OCI-LY7 (cell line): ENCODE data around the gene AFF2. TPM values are rescaled to one million over a fixed set of nuclear protein-coding genes. Genes with fewer than 3 reads are reported as not detected.

Experiments used
- BruUV-seq: library from RNA; stranded (reverse); fragments of 400-500 nt; replicated peaks from 2 replicates; lab custom pipeline; 2021; lab: Mats Ljungman, UMichigan
- CTCF ChIA-PET: fragments of 300-600 bp; sonication (Branson Sonifier 250); formaldehyde crosslinking; loops from one replicate; lab custom pipeline; 2022; ENCODE audit warnings: antibody characterized with exemption; ENCODE audit not compliant: unreplicated experiment; lab: Charles Lee
- POLR2A ChIA-PET: fragments of 300-600 bp; sonication (Branson Sonifier 250); formaldehyde crosslinking; loops from one replicate; lab custom pipeline; 2022; ENCODE audit warnings: antibody characterized with exemption; lab: Charles Lee
- DNase-seq: peaks from one replicate; pipeline ENCODE4 v3.0.0-alpha.2; 2015; ENCODE audit warnings: low spot score
- H2AFZ ChIP-seq: fragments of 200-600 bp; sonication (generic), shearing (Covaris generic); 2 replicates; pipeline ENCODE4 v1.6.1; 2014; ENCODE audit warnings: mild to moderate bottlenecking, antibody characterized with exemption, low read length, moderate library complexity
- H3K27ac ChIP-seq: fragments of 200-600 bp; sonication (generic); 2 replicates; pipeline ENCODE4 v1.5.1; 2014; ENCODE audit warnings: mixed run types, low read depth, mild to moderate bottlenecking, moderate library complexity, low read length, inconsistent platforms; ENCODE audit not compliant: poor library complexity, severe bottlenecking
- H3K36me3 ChIP-seq: fragments of 200-600 bp; sonication (generic); 2 replicates; pipeline ENCODE4 v1.6.1; 2014; ENCODE audit warnings: mild to moderate bottlenecking, antibody characterized with exemption, low read length, moderate library complexity, mixed read lengths; ENCODE audit not compliant: insufficient read depth
- H3K4me1 ChIP-seq: fragments of 200-600 bp; sonication (generic); 2 replicates; pipeline ENCODE4 v1.5.1; 2014; ENCODE audit warnings: mild to moderate bottlenecking, low read length; ENCODE audit not compliant: insufficient read depth, poor library complexity, severe bottlenecking
- H3K4me2 ChIP-seq: fragments of 200-600 bp; sonication (generic); 2 replicates; pipeline ENCODE4 v1.6.1; 2014; ENCODE audit warnings: mild to moderate bottlenecking, low read length
- H3K4me3 ChIP-seq: fragments of 200-600 bp; sonication (generic); 2 replicates; pipeline ENCODE4 v1.5.1; 2014; ENCODE audit warnings: mild to moderate bottlenecking, low read depth, low read length; ENCODE audit not compliant: poor library complexity, severe bottlenecking
- H3K79me2 ChIP-seq: fragments of 200-600 bp; sonication (generic); 2 replicates; pipeline ENCODE4 v1.6.1; 2016; ENCODE audit warnings: low read depth, mild to moderate bottlenecking, low read length, moderate library complexity, mixed read lengths; ENCODE audit not compliant: insufficient read depth
- H3K9me2 ChIP-seq: fragments of 200-600 bp; sonication (generic); 2 replicates; pipeline ENCODE4 v1.6.1; 2016; ENCODE audit warnings: mild to moderate bottlenecking, low read length, mixed read lengths; ENCODE audit not compliant: insufficient read depth
- H3K9me3 ChIP-seq: fragments of 200-600 bp; sonication (generic); 2 replicates; pipeline ENCODE4 v1.6.1; 2014; ENCODE audit warnings: mild to moderate bottlenecking, mixed run types, low read length, mixed read lengths
- H4K20me1 ChIP-seq: fragments of 200-600 bp; sonication (generic); 2 replicates; pipeline ENCODE4 v1.6.1; 2014; ENCODE audit warnings: mild to moderate bottlenecking, antibody characterized with exemption, low read length, moderate library complexity, mixed read lengths; ENCODE audit not compliant: insufficient read depth
- CTCF ChIP-seq: fragments of 200-600 bp; sonication (generic); conservative IDR thresholded peaks from 2 replicates; pipeline ENCODE4 v1.5.1; 2014; ENCODE audit warnings: mild to moderate bottlenecking, antibody characterized with exemption, low read length, moderate library complexity, mixed read lengths
- EZH2phosphoT487 ChIP-seq: fragments of 200-600 bp; sonication (generic); IDR thresholded peaks from 2 replicates; pipeline ENCODE4 v1.6.1; 2018; ENCODE audit warnings: low read depth, borderline replicate concordance, mild to moderate bottlenecking, mixed run types, antibody characterized with exemption, low read length, moderate library complexity, mixed read lengths
- intact Hi-C: fragments of 100-400 bp; cut with micrococcal nuclease; formaldehyde crosslinking; loops from one replicate; pipeline ENCODE4 v1.10.0; 2022; ENCODE audit not compliant: unreplicated experiment
- total RNA-seq, 2 experiments: library from RNA; depleted of rRNA in 1 of 2; stranded (reverse); fragments of >200 nt in 1 of 2; shearing (Covaris generic) in 1 of 2; gene quantifications; 2 replicates each; pipeline ENCODE4 v1.2.3, GENCODE V29; 2014 to 2022

The AFF2 gene
- total RNA-seq, 2 experiments from 2014 or later = 102 to 106 TPM

- CTCF ChIA-PET = no interaction called here
- TF ChIP-seq CTCF (no peak), EZH2phosphoT487 (no peak)
- no peaks in the 10 kb centered on the region for H3K9me3 ChIP-seq
- no peak overlapping the region for H3K4me3 ChIP-seq
- no peak overlapping the region for H3K4me2 ChIP-seq
- BruUV-seq = no TSS peak
- POLR2A ChIA-PET = interaction anchor here (0.7 kb wide), 1 partner anchor 96 kb away, joined by 4 read pairs; no protein-coding TSS in a partner anchor
- H3K9me2 ChIP-seq = no peaks in the 10 kb centered on the region
- peaks cover 16% of the 10 kb centered on the region for H3K36me3 ChIP-seq
- intact Hi-C loops = no loop called here
- no peaks in the 10 kb centered on the region for H3K4me1 ChIP-seq
- no peak for DNase-seq
- no peak overlapping the region for H3K27ac ChIP-seq
- no peaks in the 10 kb centered on the region for H3K79me2 ChIP-seq
- H2AFZ ChIP-seq = no peak overlapping the region
- H4K20me1 ChIP-seq = no peaks in the 10 kb centered on the region
Measured at GRCh38 chrX:148723551-148723950, 223.1 kb downstream of the AFF2 start.

- BruUV-seq = no TSS peak
Measured at GRCh38 chrX:148728901-148729300, 228.5 kb downstream of the AFF2 start.

More at GRCh38 chrX:148728901-148729300, 228.5 kb downstream of the AFF2 start:
- no peak overlapping the region for H3K27ac ChIP-seq
- no peak for TF ChIP-seq CTCF
- no peak for TF ChIP-seq EZH2phosphoT487
- H3K4me3 ChIP-seq = no peak overlapping the region
- no peaks in the 10 kb centered on the region for H3K9me3 ChIP-seq
- H3K79me2 ChIP-seq = no peaks in the 10 kb centered on the region
- H3K4me1 ChIP-seq = no peaks in the 10 kb centered on the region
- intact Hi-C loops = no loop called here
- CTCF ChIA-PET = no interaction called here
- POLR2A ChIA-PET = no interaction called here
- no peak overlapping the region for H3K4me2 ChIP-seq
- H2AFZ ChIP-seq = no peak overlapping the region
- H3K9me2 ChIP-seq = no peaks in the 10 kb centered on the region
- DNase-seq = no peak
- H3K36me3 ChIP-seq = peaks cover 34% of the 10 kb centered on the region
- H4K20me1 ChIP-seq = no peaks in the 10 kb centered on the region
